HFF-Myc (cell line): ENCODE measurements around the gene TAL1.
"Not testable (repeated sequence)": the region's sequence is repeated elsewhere in the genome, so short reads cannot be mapped to it uniquely, and the experiment has no call there.

Source experiments
- DNase-seq: peaks from one replicate; pipeline ENCODE4 v3.0.0-alpha.2; 2011; ENCODE audit warnings: low read depth; ENCODE audit errors: extremely low read depth
- H3K4me3 ChIP-seq: replicated peaks from 2 replicates; pipeline ENCODE4 v1.5.1; 2011; ENCODE audit warnings: low read depth, mild to moderate bottlenecking, control low read depth, low read length
- CTCF ChIP-seq: IDR thresholded peaks from 2 replicates; pipeline ENCODE4 v1.5.1; 2012; ENCODE audit warnings: mild to moderate bottlenecking, low read depth, low read length, control low read depth; ENCODE audit errors: missing control alignments

TAL1 gene

GRCh38 chr1:47201179-47201578, 30.8 kb downstream of the TAL1 start:
- DNase-seq, result no peak
- H3K4me3 ChIP-seq, result no peak overlapping the region
- no peak for TF ChIP-seq CTCF

- H3K4me3 ChIP-seq, result no peak overlapping the region
- DNase-seq, result no peak
- TF ChIP-seq CTCF, result no peak
Measured at GRCh38 chr1:47198214-47198613, 33.8 kb downstream of the TAL1 start.

- no peak for TF ChIP-seq CTCF
- DNase-seq, result no peak
- no peak overlapping the region for H3K4me3 ChIP-seq
Measured at GRCh38 chr1:47196622-47197021, 35.4 kb downstream of the TAL1 start.

- not testable (repeated sequence) for H3K4me3 ChIP-seq, DNase-seq
Measured at GRCh38 chr1:47195981-47196380, 36.0 kb downstream of the TAL1 start.

GRCh38 chr1:47194311-47194710, 37.7 kb downstream of the TAL1 start:
- H3K4me3 ChIP-seq, result no peak overlapping the region
- no peak for DNase-seq
- TF ChIP-seq CTCF, result no peak

- H3K4me3 ChIP-seq, DNase-seq: not testable (repeated sequence)
Measured at GRCh38 chr1:47193496-47193895, 38.5 kb downstream of the TAL1 start.

- peak; percentile 99 for TF ChIP-seq CTCF
- peak; percentile 41 for DNase-seq
- no peak overlapping the region for H3K4me3 ChIP-seq
Measured at GRCh38 chr1:47192458-47193384, 39.3 kb downstream of the TAL1 start.

GRCh38 chr1:47191940-47192457, 40.0 kb downstream of the TAL1 start:
- DNase-seq, result no peak
- no peak overlapping the region for H3K4me3 ChIP-seq
- TF ChIP-seq CTCF, result no peak
